PFSK-1 (cell line): ENCODE measurements around the gene SLC9A5.

ENCODE experiments used
- FOXP2 ChIP-seq: optimal IDR thresholded peaks from 2 replicates; pipeline ENCODE3; 2011; ENCODE audit warnings: borderline replicate concordance, control low read depth, inconsistent platforms; ENCODE audit not compliant: insufficient read depth; ENCODE audit errors: extremely low read length, extremely low read depth
- POLR2AphosphoS5 ChIP-seq: IDR thresholded peaks from 2 replicates; pipeline ENCODE4 v1.6.1; 2012; ENCODE audit warnings: low read depth, mild to moderate bottlenecking, control low read depth, low read length, moderate library complexity
- SIN3A ChIP-seq: IDR thresholded peaks from 2 replicates; pipeline ENCODE4 v1.6.1; 2012; ENCODE audit warnings: mild to moderate bottlenecking, low read length, moderate library complexity, borderline replicate concordance; ENCODE audit not compliant: insufficient read depth
- TAF1 ChIP-seq: IDR thresholded peaks from 2 replicates; pipeline ENCODE4 v1.6.1; 2012; ENCODE audit warnings: low read length, control low read depth, borderline replicate concordance; ENCODE audit not compliant: insufficient read depth
- TF ChIP-seq, protein P1 (sequence below), 2 experiments: IDR thresholded peaks; 2 replicates each; pipeline versions ENCODE4 v1.6.1 to v1.8.0; 2011 to 2012; ENCODE audit warnings: low read depth in 2 of 2, low read length in 2 of 2, control low read depth in 1 of 2, inconsistent platforms in 1 of 2, mild to moderate bottlenecking in 1 of 2, moderate library complexity in 1 of 2; ENCODE audit not compliant: insufficient read depth in 1 of 2

SLC9A5 gene

DNA sequence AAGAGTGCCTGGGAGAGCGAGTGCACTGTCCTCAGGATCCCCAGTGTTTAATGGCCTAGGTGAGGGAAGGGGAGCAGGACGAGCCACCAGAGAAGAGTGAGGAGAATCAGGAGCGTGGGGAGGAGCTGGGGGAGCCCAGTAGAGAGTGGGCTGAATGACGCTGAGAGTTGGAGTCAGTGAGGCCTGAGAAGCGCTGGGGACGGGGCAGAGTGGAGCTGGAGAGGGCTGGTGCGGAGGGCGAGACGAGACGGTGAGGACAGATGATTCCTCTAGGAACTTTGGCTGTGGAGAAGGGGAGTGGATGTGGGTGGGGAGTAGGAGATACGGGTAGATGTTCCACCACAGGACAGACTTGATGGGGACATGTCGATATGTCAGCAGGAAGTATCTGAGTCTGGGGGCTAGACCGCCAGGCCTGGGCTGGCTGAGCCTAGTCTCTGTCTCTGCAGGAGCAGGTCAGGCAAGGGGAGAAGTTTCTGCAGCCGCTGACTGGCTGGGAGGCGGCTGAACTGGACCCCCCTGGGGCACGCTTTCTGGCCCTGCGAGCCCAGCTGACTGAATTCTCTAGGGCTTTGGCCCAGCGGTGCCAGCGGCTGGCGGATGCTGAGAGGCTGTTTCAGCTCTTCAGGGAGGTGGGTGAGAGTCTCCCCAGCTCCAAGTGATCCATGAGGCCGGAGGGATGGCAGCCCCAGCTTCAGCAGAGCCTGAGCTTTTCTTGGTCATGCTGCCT lies 35.2 kb downstream of the SLC9A5 start:
- no peak for TF ChIP-seq POLR2AphosphoS5
- TF ChIP-seq, protein P1, sequence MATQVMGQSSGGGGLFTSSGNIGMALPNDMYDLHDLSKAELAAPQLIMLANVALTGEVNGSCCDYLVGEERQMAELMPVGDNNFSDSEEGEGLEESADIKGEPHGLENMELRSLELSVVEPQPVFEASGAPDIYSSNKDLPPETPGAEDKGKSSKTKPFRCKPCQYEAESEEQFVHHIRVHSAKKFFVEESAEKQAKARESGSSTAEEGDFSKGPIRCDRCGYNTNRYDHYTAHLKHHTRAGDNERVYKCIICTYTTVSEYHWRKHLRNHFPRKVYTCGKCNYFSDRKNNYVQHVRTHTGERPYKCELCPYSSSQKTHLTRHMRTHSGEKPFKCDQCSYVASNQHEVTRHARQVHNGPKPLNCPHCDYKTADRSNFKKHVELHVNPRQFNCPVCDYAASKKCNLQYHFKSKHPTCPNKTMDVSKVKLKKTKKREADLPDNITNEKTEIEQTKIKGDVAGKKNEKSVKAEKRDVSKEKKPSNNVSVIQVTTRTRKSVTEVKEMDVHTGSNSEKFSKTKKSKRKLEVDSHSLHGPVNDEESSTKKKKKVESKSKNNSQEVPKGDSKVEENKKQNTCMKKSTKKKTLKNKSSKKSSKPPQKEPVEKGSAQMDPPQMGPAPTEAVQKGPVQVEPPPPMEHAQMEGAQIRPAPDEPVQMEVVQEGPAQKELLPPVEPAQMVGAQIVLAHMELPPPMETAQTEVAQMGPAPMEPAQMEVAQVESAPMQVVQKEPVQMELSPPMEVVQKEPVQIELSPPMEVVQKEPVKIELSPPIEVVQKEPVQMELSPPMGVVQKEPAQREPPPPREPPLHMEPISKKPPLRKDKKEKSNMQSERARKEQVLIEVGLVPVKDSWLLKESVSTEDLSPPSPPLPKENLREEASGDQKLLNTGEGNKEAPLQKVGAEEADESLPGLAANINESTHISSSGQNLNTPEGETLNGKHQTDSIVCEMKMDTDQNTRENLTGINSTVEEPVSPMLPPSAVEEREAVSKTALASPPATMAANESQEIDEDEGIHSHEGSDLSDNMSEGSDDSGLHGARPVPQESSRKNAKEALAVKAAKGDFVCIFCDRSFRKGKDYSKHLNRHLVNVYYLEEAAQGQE (IDR thresholded peaks at IDR 0.05; ENCODE audit: insufficient read depth in 1 of 2, low read depth in 2 of 2, low read length in 2 of 2): no peak
- no peak for TF ChIP-seq SIN3A
- TF ChIP-seq FOXP2: no peak
- no peak for TF ChIP-seq TAF1

DNA sequence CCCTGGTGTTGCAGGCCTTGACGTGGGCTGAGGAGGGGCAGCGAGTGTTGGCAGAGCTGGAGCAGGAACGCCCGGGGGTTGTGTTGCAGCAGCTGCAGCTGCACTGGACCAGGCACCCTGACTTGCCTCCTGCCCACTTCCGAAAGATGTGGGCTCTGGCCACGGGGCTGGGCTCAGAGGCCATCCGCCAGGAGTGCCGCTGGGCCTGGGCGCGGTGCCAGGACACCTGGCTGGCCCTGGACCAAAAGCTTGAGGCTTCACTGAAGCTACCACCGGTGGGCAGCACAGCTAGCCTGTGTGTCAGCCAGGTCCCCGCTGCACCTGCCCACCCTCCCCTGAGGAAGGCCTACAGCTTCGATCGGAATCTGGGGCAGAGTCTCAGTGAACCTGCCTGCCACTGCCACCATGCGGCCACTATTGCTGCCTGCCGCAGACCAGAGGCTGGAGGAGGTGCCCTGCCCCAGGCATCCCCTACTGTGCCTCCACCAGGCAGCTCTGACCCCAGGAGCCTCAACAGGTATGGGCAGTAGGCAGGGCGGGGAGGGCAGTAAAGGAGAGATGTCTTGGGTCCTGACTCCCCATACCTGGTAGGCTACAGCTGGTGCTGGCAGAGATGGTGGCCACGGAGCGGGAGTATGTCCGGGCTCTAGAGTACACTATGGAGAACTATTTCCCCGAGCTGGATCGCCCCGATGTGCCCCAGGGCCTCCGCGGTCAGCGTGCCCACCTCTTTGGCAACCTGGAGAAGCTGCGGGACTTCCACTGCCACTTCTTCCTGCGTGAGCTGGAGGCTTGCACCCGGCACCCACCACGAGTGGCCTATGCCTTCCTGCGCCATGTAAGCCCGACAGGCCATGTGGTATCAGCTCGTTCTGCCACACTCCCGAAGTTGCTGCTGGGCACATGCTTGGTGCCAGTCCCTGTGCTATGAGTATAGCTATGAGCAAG lies 36.2 kb downstream of the SLC9A5 start:
- no peak for TF ChIP-seq TAF1
- TF ChIP-seq, protein P1 (IDR thresholded peaks at IDR 0.05; ENCODE audit: insufficient read depth in 1 of 2, low read depth in 2 of 2, low read length in 2 of 2): no peak
- peak; percentile 33 for TF ChIP-seq FOXP2
- no peak for TF ChIP-seq POLR2AphosphoS5

DNA sequence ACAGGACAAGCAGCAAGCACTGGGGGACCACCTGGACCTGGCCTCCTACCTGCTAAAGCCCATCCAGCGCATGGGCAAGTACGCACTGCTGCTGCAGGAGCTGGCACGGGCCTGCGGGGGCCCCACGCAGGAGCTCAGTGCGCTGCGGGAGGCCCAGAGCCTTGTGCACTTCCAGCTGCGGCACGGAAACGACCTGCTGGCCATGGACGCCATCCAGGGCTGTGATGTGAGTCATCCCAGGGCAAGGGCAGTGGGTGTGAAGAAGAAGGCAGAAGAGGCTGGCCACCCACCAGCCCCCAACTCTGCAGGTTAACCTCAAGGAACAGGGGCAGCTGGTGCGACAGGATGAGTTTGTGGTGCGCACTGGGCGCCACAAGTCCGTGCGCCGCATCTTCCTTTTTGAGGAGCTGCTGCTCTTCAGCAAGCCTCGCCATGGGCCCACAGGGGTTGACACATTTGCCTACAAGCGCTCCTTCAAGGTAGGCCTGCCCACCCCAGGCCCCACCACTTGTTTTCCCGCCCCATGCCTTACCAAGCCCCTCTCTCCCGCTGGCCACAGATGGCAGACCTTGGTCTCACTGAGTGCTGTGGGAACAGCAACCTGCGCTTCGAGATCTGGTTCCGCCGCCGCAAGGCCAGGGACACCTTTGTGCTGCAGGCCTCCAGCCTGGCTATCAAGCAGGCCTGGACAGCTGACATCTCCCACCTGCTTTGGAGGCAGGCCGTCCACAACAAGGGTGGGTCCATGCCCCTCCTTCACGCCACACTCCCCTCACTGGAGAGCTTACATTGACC lies 37.9 kb downstream of the SLC9A5 start:
- TF ChIP-seq TAF1: no peak
- no peak for TF ChIP-seq FOXP2
- TF ChIP-seq, protein P1 (IDR thresholded peaks at IDR 0.05; ENCODE audit: insufficient read depth in 1 of 2, low read depth in 2 of 2, low read length in 2 of 2): no peak
- TF ChIP-seq POLR2AphosphoS5: no peak
- no peak for TF ChIP-seq SIN3A

DNA sequence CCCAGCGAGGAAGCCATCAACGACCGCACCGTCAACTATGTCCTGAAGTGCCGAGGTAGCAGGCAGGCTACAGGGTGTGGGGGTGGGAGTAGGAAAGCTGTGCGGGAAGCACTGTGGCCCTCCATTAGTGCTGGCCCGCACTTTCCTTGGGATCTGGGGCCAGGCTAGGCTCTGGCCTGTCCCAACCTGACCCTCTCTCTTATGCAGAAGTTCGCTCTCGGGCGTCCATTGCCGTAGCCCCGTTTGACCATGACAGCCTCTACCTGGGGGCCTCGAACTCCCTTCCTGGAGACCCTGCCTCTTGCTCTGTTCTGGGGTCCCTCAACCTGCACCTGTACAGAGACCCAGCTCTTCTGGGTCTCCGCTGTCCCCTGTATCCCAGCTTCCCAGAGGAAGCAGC lies 39.2 kb downstream of the SLC9A5 start:
- TF ChIP-seq TAF1 (no peak), SIN3A (no peak), POLR2AphosphoS5 (no peak), FOXP2 (no peak)
- TF ChIP-seq, protein P1 (IDR thresholded peaks at IDR 0.05; ENCODE audit: insufficient read depth in 1 of 2, low read depth in 2 of 2, low read length in 2 of 2): no peak
